Caco-2 (cell line): ENCODE data around the gene FGF10. TPM values are rescaled to one million over a fixed set of nuclear protein-coding genes. Genes with fewer than 3 reads are reported as not detected.

Experiments
- BruUV-seq: library from RNA; stranded (reverse); fragments of 400-500 nt; replicated peaks from 2 replicates; lab custom pipeline; 2021; lab: Mats Ljungman, UMichigan
- CTCF ChIA-PET: fragments of 300-600 bp; sonication (Branson Sonifier 250); formaldehyde crosslinking; loops from one replicate; lab custom pipeline; 2022; ENCODE audit warnings: antibody characterized with exemption; lab: Charles Lee
- POLR2A ChIA-PET: fragments of 300-600 bp; sonication (Branson Sonifier 250); formaldehyde crosslinking; loops from one replicate; lab custom pipeline; 2022; ENCODE audit warnings: antibody characterized with exemption; lab: Charles Lee
- DNase-seq, 2 experiments: peaks; one replicate each; pipeline versions ENCODE4 v3.0.0 to v3.0.0-alpha.2; 2020 to 2022
- H3K27me3 ChIP-seq: replicated peaks from 2 replicates; pipeline ENCODE4 v1.6.0; 2011; ENCODE audit warnings: low read length; ENCODE audit not compliant: control insufficient read depth, insufficient read depth
- H3K36me3 ChIP-seq: 2 replicates; pipeline ENCODE4 v1.5.1; 2011; ENCODE audit warnings: low read length; ENCODE audit not compliant: control insufficient read depth, insufficient read depth
- H3K4me1 ChIP-seq: fragments of 250-450 bp; sonication (Bioruptor Pico); 2 replicates; pipeline ENCODE4 v1.5.1; 2020; ENCODE audit warnings: mild to moderate bottlenecking
- H3K4me3 ChIP-seq: 2 replicates; pipeline ENCODE4 v1.5.1; 2011; ENCODE audit warnings: low read depth, mild to moderate bottlenecking, control low read depth, low read length
- H3K9me3 ChIP-seq: fragments of 250-450 bp; sonication (Bioruptor Pico); 2 replicates; pipeline ENCODE4 v1.5.1; 2020; ENCODE audit warnings: mild to moderate bottlenecking, moderate library complexity
- H3K27ac Mint-ChIP-seq: one replicate; pipeline ENCODE4 v1.8.0; 2022; ENCODE audit warnings: mixed read lengths; ENCODE audit not compliant: unreplicated experiment
- H3K27me3 Mint-ChIP-seq: one replicate; pipeline ENCODE4 v1.8.0; 2022; ENCODE audit warnings: mixed read lengths; ENCODE audit not compliant: insufficient read depth, unreplicated experiment
- H3K36me3 Mint-ChIP-seq: one replicate; pipeline ENCODE4 v1.8.0; 2022; ENCODE audit warnings: mild to moderate bottlenecking, mixed read lengths; ENCODE audit not compliant: insufficient read depth, unreplicated experiment
- H3K4me1 Mint-ChIP-seq: one replicate; pipeline ENCODE4 v1.8.0; 2022; ENCODE audit warnings: low read depth, mixed read lengths; ENCODE audit not compliant: unreplicated experiment
- H3K4me3 Mint-ChIP-seq: one replicate; pipeline ENCODE4 v1.8.0; 2022; ENCODE audit warnings: mild to moderate bottlenecking, moderate library complexity, mixed read lengths; ENCODE audit not compliant: unreplicated experiment
- H3K9me3 Mint-ChIP-seq: one replicate; pipeline ENCODE4 v1.8.0; 2022; ENCODE audit warnings: mixed read lengths; ENCODE audit not compliant: unreplicated experiment
- CTCF ChIP-seq, 2 experiments: fragments of 200-600 bp in 1 of 2; IDR thresholded peaks; 1 replicate in 1 of 2; 2 replicates in 1 of 2; pipeline versions ENCODE4 v1.5.1 to v1.8.0; 2011 to 2022; ENCODE audit warnings: antibody characterized with exemption in 1 of 2, control low read depth in 1 of 2, inconsistent platforms in 1 of 2, low read depth in 1 of 2, low read length in 1 of 2, mild to moderate bottlenecking in 1 of 2, moderate library complexity in 1 of 2; ENCODE audit not compliant: insufficient read depth in 1 of 2, severe bottlenecking in 1 of 2, unreplicated experiment in 1 of 2
- intact Hi-C: fragments of 100-400 bp; cut with micrococcal nuclease; formaldehyde crosslinking; loops from one replicate; pipeline ENCODE4 v1.10.0; 2022; ENCODE audit not compliant: unreplicated experiment
- total RNA-seq: library from RNA; stranded (reverse); gene quantifications from 2 replicates; pipeline ENCODE4 v1.2.3, GENCODE V29; 2022

FGF10 gene
- total RNA-seq, 1 experiment from 2014 or later, result not detected

- no peak for TF ChIP-seq CTCF (IDR thresholded peaks at IDR 0.05; ENCODE audit: insufficient read depth in 1 of 2, low read depth in 1 of 2, low read length in 1 of 2, severe bottlenecking in 1 of 2, unreplicated experiment in 1 of 2)
- no peaks in the 10 kb centered on the region for H3K27me3 Mint-ChIP-seq
- no TSS peak for BruUV-seq
- no peaks in the 10 kb centered on the region for H3K9me3 ChIP-seq
- H3K4me3 Mint-ChIP-seq, result no peak overlapping the region
- no peaks in the 10 kb centered on the region for H3K4me1 ChIP-seq
- CTCF ChIA-PET, result no interaction called here
- no peaks in the 10 kb centered on the region for H3K27me3 ChIP-seq
- DNase-seq, result no peak
- no peak overlapping the region for H3K4me3 ChIP-seq
- no peaks in the 10 kb centered on the region for H3K36me3 ChIP-seq
- no peaks in the 10 kb centered on the region for H3K36me3 Mint-ChIP-seq
- POLR2A ChIA-PET, result no interaction called here
- intact Hi-C loops, result no loop called here
- H3K9me3 Mint-ChIP-seq, result no peaks in the 10 kb centered on the region
- H3K27ac Mint-ChIP-seq, result no peak overlapping the region
- H3K4me1 Mint-ChIP-seq, result no peaks in the 10 kb centered on the region
Measured at GRCh38 chr5:44345871-44346270, 43.3 kb downstream of the FGF10 start.

- intact Hi-C loops, result no loop called here
Measured at GRCh38 chr5:44336708-44337107, 52.5 kb downstream of the FGF10 start.

DNA sequence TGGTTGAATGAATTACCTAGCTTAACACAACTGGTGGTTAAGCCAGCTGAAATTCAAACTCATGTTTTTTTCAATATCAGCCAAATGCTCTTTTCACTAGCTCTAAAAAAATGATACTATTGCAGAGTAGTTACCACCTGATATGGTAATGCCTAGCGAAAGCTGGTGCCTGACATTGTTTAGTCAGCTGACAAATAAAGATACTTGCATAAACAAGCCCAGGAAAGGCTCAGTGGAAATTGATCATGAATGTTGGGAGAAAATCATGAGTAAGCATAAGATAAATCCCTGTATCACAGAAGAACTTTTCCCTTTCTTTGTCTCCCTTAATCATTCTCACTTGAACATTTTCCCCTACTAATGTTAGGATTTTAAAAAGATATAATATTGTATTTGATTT lies 54.6 kb downstream of the FGF10 start:
- Histone ChIP-seq H3K4me3 (no peak overlapping the region), H3K36me3 (no peaks in the 10 kb centered on the region), H3K9me3 (no peaks in the 10 kb centered on the region), H3K27me3 (no peaks in the 10 kb centered on the region), H3K4me1 (no peaks in the 10 kb centered on the region)
- TF ChIP-seq CTCF (IDR thresholded peaks at IDR 0.05; ENCODE audit: insufficient read depth in 1 of 2, low read depth in 1 of 2, low read length in 1 of 2, severe bottlenecking in 1 of 2, unreplicated experiment in 1 of 2), result no peak
- no TSS peak for BruUV-seq
- ChIA-PET POLR2A (no interaction called here), CTCF (no interaction called here)
- Mint-ChIP-seq H3K4me3 (no peak overlapping the region), H3K27ac (no peak overlapping the region), H3K27me3 (peaks cover 2% of the 10 kb centered on the region), H3K4me1 (no peaks in the 10 kb centered on the region), H3K36me3 (no peaks in the 10 kb centered on the region), H3K9me3 (no peaks in the 10 kb centered on the region)
- intact Hi-C loops, result no loop called here
- no peak for DNase-seq

More at GRCh38 chr5:44336708-44337107, 52.5 kb downstream of the FGF10 start:
- BruUV-seq, result no TSS peak
- no peaks in the 10 kb centered on the region for H3K9me3 ChIP-seq
- no peaks in the 10 kb centered on the region for H3K27me3 ChIP-seq
- H3K36me3 Mint-ChIP-seq, result no peaks in the 10 kb centered on the region
- no peak overlapping the region for H3K4me3 ChIP-seq
- no peaks in the 10 kb centered on the region for H3K4me1 ChIP-seq
- no peaks in the 10 kb centered on the region for H3K36me3 ChIP-seq
- H3K27ac Mint-ChIP-seq, result no peak overlapping the region
- H3K4me3 Mint-ChIP-seq, result no peak overlapping the region
- H3K27me3 Mint-ChIP-seq, result peaks cover 5% of the 10 kb centered on the region
- no peak for DNase-seq
- H3K4me1 Mint-ChIP-seq, result no peaks in the 10 kb centered on the region
- no peaks in the 10 kb centered on the region for H3K9me3 Mint-ChIP-seq
- ChIA-PET CTCF (no interaction called here), POLR2A (no interaction called here)
- TF ChIP-seq CTCF (IDR thresholded peaks at IDR 0.05; ENCODE audit: insufficient read depth in 1 of 2, low read depth in 1 of 2, low read length in 1 of 2, severe bottlenecking in 1 of 2, unreplicated experiment in 1 of 2), result no peak
